DMS53 treated with DMSO at 0.1 percent for 48 hours (cell line): ENCODE results near the gene SHISA9.

Experiments used
- DNase-seq: peaks from one replicate; lab custom pipeline; 2025; ENCODE audit not compliant: unreplicated experiment; lab: John Stamatoyannopoulos, UW

SHISA9 gene

GRCh38 chr16:13013043-13013442, 111.6 kb downstream of the SHISA9 start:
- no peak for DNase-seq

- no peak for DNase-seq
These were observed 113.1 kb downstream of the SHISA9 start for GRCh38 chr16:13014476-13014875.

GRCh38 chr16:13018026-13018425, 116.6 kb downstream of the SHISA9 start:
- DNase-seq = no peak

GRCh38 chr16:13021996-13022395, 120.6 kb downstream of the SHISA9 start:
- no peak for DNase-seq

GRCh38 chr16:13029786-13030185, 128.4 kb downstream of the SHISA9 start:
- DNase-seq = no peak

GRCh38 chr16:13030769-13031168, 129.4 kb downstream of the SHISA9 start:
- DNase-seq = no peak

- DNase-seq = no peak
These were observed 131.5 kb downstream of the SHISA9 start for GRCh38 chr16:13032911-13033310.

- DNase-seq = no peak
These were observed 135.2 kb downstream of the SHISA9 start for GRCh38 chr16:13036600-13036999.

- no peak for DNase-seq
These were observed 137.2 kb downstream of the SHISA9 start for GRCh38 chr16:13038591-13038990.

GRCh38 chr16:13039526-13039925, 138.1 kb downstream of the SHISA9 start:
- DNase-seq = no peak

GRCh38 chr16:13041180-13041579, 139.8 kb downstream of the SHISA9 start:
- DNase-seq = no peak

- no peak for DNase-seq
These were observed 140.4 kb downstream of the SHISA9 start for GRCh38 chr16:13041646-13042290.

- no peak for DNase-seq
These were observed 140.9 kb downstream of the SHISA9 start for GRCh38 chr16:13042291-13042685.

GRCh38 chr16:13046061-13046821, 144.8 kb downstream of the SHISA9 start:
- DNase-seq = no peak

GRCh38 chr16:13047276-13047675, 145.9 kb downstream of the SHISA9 start:
- DNase-seq = no peak

GRCh38 chr16:13049688-13050087, 148.3 kb downstream of the SHISA9 start:
- DNase-seq = no peak

- no peak for DNase-seq
These were observed 151.0 kb downstream of the SHISA9 start for GRCh38 chr16:13052431-13052830.

- no peak for DNase-seq
These were observed 154.1 kb downstream of the SHISA9 start for GRCh38 chr16:13055480-13055879.

- DNase-seq = no peak
These were observed 155.2 kb downstream of the SHISA9 start for GRCh38 chr16:13056607-13057006.

GRCh38 chr16:13060932-13061331, 159.5 kb downstream of the SHISA9 start:
- no peak for DNase-seq

GRCh38 chr16:13061691-13062090, 160.3 kb downstream of the SHISA9 start:
- no peak for DNase-seq

GRCh38 chr16:13062219-13062618, 160.8 kb downstream of the SHISA9 start:
- DNase-seq = no peak

- DNase-seq = no peak
These were observed 162.1 kb downstream of the SHISA9 start for GRCh38 chr16:13063457-13063856.
